ENCODE measurements around the gene GSTM1.
"Not testable (repeated sequence)": the region's sequence is repeated elsewhere in the genome, so short reads cannot be mapped to it uniquely, and the experiment has no call there.

- TF ChIP-seq CREB5 (CRISPR knock-in tag; IDR thresholded peaks at IDR 0.05; ENCODE audit: low read depth); ARNTL (CRISPR knock-in tag; IDR thresholded peaks at IDR 0.05; ENCODE audit: borderline replicate concordance, low read depth); RARB (CRISPR knock-in tag; IDR thresholded peaks at IDR 0.05); ZNF565 (CRISPR knock-in tag; conservative IDR thresholded peaks at IDR 0.05; ENCODE audit: low read depth); ZNF70 (CRISPR knock-in tag; IDR thresholded peaks at IDR 0.05); ZFP3 (CRISPR knock-in tag; IDR thresholded peaks at IDR 0.05); PPARA (CRISPR knock-in tag; IDR thresholded peaks at IDR 0.05; ENCODE audit: borderline replicate concordance); ZNF8 (CRISPR knock-in tag; IDR thresholded peaks at IDR 0.05); SNAI2 (CRISPR knock-in tag; IDR thresholded peaks at IDR 0.05); CSDC2 (CRISPR knock-in tag; IDR thresholded peaks at IDR 0.05): not testable (repeated sequence)
- TF ChIP-seq, protein P1, sequence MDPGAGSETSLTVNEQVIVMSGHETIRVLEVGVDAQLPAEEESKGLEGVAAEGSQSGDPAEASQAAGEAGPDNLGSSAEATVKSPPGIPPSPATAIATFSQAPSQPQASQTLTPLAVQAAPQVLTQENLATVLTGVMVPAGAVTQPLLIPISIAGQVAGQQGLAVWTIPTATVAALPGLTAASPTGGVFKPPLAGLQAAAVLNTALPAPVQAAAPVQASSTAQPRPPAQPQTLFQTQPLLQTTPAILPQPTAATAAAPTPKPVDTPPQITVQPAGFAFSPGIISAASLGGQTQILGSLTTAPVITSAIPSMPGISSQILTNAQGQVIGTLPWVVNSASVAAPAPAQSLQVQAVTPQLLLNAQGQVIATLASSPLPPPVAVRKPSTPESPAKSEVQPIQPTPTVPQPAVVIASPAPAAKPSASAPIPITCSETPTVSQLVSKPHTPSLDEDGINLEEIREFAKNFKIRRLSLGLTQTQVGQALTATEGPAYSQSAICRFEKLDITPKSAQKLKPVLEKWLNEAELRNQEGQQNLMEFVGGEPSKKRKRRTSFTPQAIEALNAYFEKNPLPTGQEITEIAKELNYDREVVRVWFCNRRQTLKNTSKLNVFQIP (CRISPR knock-in tag; IDR thresholded peaks at IDR 0.05; ENCODE audit: borderline replicate concordance, low read depth): not testable (repeated sequence)
These were observed 508 bp upstream of the GSTM1 start for GRCh38 chr1:109687109-109687508.

Measured in SK-N-SH treated with all-trans-retinoic acid at 6 μM for 48 hours (cell line).